Activated gamma-delta T cell treated with anti-CD3 and anti-CD28 coated beads, Interleukin-2, amount 50 U/mL, for 16 hours (primary cell): Measurements from ENCODE around the gene PTPA.

ENCODE experiments used
- DNase-seq: peaks from one replicate; pipeline ENCODE4 v3.0.0-alpha.2; 2020; ENCODE audit warnings: low read depth

PTPA gene

GRCh38 chr9:129110740-129111527, at the start of gene PTPA, which contains the start of gene CRAT:
PTPA (plus strand) TSS chr9:129111415; CDS start chr9:129111601, 186 bp downstream.
CRAT (minus strand) TSS chr9:129110793; CDS start chr9:129110509, 284 bp downstream.
- DNase-seq = peak; percentile 96

DNA sequence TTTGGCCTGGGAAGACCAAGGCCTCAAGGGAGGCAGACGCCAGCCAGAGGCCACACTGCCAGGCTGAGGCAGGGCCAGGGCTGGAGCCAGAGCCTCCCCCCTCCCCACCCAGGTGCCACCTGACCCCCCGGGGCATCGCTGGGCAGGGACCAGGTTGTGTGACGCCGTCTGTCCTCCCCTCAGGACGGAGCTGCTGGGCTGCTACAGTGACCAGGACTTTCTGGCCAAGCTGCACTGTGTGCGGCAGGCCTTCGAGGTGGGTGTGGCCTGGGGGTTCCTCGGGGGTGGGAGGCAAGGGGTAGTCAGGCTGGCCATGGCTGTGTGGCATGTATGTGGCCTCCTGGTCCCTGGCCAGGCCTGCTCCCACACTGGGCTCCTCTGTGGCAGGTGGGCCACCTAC, 48.2 kb upstream of the PTPA start:
- no peak for DNase-seq

DNA sequence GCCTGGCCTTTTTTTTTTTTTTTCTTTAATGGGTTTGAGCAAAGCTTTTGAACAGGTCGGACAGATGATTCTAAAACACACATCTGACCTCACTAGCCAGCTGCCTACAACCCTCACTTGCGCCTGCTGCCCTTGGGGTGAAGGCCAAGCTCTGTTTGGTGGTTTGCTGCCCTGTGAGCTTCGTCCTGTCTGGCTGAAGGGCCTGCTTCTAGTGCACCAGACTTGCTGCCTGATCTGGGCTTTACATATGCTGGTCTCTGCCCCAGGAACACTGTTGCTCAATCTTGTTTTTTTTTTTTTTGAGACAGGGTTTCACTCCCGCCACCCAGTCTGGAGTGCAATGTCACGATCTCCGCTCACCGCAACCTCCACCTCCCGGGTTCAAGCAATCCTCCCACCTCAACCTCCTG, 46.7 kb upstream of the PTPA start:
- DNase-seq = no peak

DNA sequence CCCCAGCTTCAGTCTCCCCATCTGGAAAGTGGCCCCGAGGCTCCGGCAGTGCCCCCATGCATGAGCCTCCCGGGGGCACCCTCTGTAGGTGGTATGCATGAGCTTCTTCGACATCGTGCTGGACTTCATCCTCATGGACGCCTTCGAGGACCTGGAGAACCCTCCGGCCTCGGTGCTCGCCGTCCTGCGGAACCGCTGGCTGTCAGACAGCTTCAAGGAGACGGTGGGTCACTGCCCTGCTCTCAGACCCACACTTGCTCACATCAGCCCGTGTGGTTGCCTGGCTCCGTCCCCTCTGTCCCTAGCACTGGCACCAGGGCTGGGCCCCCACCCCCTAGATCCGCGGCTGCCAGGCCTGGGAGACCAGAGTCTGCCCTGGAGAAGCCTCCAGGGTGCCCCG, 43.1 kb upstream of the PTPA start:
- no peak for DNase-seq

DNA sequence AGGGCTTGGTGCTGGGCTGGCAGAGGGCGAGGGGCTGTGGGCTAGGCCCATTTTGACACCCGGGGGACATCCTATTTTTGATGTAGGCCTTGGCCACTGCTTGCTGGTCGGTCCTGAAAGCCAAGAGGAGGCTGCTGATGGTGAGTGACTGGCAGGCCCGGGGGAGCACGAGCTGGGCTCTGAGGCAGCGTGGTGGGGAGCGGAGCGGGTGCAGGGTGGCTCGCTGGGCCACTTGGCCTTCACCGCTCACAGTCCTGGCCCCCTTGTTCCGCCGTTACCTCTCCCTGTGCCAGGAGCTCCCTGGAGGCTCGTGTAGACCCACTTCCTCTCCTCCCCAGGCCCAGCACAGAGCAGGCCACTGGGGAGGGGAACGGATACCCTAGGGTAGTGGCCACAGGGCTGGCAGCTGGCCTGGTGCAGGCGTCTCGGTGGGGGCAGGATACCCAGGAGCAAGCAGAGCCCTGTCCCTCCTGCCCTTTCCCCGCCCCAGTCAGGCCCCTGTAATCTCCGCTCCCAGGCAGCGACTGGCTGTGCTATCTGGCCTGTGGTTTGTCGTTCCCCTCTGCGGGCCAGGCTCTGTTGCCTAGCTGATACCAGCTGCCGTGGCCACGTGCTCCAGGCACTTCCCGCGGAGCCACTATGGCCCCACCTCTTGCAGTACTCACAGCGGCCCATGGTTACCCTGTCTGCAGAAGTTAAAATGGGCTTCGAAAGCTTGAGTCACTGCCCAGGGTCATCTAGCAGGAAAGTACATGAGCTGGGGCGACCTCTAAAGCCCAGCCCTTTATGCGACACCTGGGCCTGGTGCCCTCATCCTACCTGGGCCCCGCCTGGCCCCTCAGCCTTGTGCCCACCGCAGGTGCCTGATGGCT, 42.0 kb upstream of the PTPA start:
- peak; percentile 42 for DNase-seq

DNA sequence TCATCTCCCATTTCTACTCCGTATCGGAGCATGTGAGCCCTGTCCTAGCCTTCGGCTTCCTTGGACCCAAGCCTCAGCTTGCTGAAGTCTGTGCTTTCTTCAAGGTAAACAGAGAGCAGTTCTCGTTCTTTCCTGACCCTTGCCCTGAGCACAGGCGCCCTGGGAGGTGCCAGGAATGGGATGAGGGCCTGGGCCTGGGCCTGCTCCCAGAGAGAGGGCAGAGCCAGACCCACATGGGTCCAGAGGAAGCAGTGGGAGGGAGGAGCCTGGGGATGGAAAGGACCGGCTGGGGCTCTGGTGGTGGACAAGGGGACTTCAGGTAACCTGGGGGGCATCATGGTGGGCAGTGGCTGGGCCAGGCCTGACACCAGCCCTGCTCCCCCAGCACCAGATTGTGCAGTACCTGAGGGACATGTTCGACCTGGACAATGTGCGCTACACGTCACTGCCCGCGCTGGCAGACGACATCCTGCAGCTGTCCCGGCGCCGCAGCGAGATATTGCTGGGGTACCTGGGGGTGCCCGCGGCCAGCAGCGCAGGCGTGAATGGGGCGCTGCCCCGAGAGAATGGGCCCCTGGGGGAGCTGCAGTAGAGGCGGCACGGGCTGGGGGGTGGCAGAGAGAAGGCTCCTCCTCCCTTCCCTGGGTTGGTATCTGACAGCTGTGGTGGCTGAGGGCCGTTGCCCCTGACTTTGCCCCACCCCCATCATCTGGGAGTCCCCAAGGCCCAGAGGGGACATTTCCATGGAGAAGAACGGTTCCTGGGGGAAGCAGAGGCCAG, 41.2 kb upstream of the PTPA start:
- no peak for DNase-seq

- no peak for DNase-seq
Measured at GRCh38 chr9:129070696-129071525, 40.3 kb upstream of the PTPA start.

- DNase-seq = no peak
Measured at GRCh38 chr9:129071526-129072126, 39.6 kb upstream of the PTPA start.

DNA sequence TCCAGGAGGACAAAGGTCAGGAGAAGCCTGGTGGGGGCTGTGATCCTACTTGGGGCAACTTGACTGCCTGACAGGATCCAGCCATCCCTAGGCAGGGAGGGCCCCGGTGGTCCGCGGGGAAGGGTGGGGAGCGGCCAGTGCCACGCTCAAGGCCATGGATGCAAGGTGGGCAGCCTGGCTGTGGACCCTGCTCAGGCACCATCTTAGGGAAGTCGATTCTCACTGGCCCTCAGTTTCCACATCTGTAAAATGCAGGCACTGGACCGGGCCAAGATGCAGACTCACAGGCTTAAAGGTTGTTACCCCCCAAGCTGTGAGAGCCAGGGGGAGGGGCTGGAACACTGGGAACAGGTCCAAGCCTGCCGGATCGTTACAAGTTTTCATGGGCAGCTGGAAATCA, 39.0 kb upstream of the PTPA start:
- no peak for DNase-seq

DNA sequence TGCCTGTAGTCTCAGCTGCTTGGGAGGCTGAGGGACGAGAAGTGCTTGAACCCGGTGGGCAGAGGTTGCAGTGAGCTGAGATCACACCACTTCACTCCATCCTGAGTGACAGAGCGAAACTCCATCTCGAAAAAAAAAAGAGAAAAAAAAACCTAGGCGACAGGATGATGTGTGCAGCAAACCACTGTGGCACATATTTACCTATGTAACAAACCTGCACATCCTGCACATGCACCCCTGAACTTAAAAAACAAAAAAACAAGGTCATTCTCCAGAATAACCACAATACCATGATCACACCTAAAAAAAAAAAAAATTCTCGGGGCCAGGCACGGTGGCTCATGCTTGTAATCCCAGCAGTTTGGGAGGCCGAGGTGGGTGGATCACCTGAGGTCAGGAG, 37.8 kb upstream of the PTPA start:
- DNase-seq = no peak

DNA sequence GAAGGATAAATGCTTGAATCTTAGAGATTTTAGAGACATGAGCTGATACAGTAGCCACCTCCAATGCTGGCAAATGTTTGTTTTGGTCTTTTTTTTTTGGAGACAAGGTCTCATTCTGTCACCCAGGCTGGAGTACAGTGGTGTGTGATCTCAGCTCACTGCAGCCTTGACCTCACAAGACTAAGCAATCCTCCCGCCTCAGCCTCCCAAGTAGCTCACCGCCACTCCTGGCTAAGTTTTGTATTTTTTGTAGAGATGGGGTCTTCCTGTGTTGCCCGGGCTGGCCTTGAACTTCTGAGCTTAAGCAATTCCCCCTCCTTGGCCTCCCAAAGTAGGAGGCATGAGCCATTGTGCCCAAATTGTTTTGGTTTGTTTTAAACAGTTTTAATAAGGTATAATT, 37.1 kb upstream of the PTPA start:
- no peak for DNase-seq

DNA sequence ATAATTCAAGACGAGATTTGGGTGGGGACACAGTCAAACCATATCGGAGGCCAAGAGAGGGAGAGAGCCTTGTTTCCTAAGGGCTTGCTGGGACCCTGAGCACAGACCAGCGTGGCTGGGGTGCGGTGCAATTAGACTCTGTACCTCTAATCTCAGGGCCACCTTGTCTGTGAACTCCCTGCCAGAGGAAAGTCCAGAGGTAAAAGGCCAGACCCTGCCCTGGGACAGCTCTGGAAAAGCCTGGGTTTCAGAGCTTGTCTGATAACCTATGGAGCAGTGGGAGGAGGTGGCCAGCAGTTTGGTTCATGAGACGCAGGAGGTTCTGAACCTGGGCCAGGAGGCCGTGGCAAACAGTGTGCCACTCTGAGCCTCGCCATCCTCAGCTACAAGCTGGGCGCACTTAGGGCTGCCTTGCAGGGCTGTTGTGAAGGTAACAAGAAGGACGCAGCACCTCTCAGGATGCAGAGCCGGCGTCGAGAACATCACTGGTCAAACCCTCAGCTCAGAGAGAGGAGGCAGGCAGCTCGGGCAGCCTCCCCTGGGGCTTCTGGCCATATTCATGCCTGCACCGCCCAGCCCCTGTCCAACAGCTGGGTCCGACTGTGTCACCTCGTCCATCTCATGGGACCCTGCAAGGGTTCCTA, 35.1 kb upstream of the PTPA start:
- no peak for DNase-seq

- DNase-seq = no peak
Measured at GRCh38 chr9:129076640-129077037, 34.6 kb upstream of the PTPA start.

- DNase-seq = no peak
Measured at GRCh38 chr9:129077236-129077635, 34.0 kb upstream of the PTPA start.

GRCh38 chr9:129078691-129079503, 32.3 kb upstream of the PTPA start:
- no peak for DNase-seq

DNA sequence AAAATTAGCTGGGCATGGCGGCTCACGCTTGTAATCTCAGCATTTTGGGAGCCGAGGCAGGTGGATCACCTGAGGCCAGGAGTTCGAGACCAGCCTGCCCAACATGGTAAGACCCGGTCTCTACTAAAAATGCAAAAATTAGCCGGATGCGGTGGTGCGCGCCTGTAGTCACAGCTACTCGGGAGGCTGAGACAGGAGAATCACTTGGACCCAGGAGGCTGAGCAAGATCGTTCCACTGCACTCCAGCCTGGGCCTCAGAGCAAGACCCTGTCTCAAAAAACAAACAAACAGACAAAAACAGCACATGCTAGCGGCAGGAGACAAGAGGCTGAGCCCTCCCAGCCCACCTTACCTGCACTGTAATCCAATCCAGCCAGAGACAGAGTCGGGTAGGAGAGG, 31.4 kb upstream of the PTPA start:
- no peak for DNase-seq

DNA sequence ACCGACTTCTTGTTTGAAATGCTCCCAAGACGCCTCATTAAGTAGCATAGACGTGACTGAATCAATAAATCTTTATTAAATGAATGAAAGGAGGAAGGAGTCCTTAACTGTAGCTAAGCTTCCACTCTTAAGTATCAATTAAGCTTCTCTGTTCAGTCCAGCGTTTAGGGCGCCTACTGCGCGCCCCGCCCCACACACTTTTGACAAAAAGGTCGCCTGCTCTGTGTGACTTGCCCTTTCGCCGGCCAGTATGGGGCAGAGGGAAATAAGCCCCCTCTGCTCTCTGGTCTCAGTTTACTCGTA, 31.0 kb upstream of the PTPA start:
- DNase-seq = no peak

DNA sequence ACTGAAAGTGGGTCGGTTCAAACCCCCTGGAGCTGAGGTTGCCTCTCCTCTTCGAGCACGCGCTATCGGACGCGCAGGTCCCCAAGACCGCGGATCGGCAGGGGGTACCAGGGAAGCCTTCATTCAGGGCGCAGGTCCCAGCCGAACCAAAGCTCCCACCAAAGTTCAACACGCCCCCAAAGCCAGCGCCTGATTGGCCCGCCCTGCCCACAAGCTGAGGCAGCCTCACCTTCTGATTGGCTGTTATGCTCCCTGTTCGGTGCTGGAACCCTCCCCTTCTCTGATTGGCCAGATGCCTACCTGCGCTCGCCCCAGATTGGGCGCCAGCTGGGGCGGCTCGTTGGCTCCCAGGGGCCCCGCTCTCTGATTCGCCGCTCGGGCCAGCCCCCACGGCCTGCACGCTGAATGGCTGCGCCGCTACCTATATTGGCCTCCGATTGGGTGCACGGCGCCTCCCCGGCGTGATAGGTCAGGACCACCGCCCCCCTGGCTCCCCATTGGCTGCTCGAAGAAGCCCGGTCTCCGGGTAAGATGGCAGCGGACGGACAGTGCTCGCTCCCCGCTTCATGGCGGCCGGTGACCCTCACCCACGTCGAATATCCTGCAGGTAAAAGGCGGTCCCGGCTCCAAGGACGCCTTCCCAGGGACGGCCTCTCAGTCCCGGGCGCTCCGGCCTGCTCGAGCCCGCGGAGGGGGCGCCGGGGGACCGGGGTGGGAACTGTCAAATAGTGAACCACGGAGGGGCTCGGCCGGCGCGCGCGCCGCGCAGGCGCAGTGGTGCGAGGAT, 30.4 kb upstream of the PTPA start, which contains the start of gene DOLPP1:
TSS of gene DOLPP1 (plus strand) at position 511 of the 787 bp plus-strand sequence. CDS start at position 532, 21 bp downstream.
- peak; percentile 97 for DNase-seq

- DNase-seq = no peak
Measured at GRCh38 chr9:129081388-129081904, 29.8 kb upstream of the PTPA start.
